Keratinocyte (primary cell): Measurements from ENCODE around the gene ANKMY1. TPM values are rescaled to one million over a fixed set of nuclear protein-coding genes. Genes with fewer than 3 reads are reported as not detected.

Experiments used
- DNase-seq: peaks from one replicate; pipeline ENCODE4 v3.0.0-alpha.2; 2011; ENCODE audit warnings: low read depth, missing footprints, low spot score
- FAIRE-seq: peaks from 2 replicates; lab custom pipeline; 2011; peaks lifted over from hg19 to GRCh38; lab: Jason Lieb, UNC
- H2AFZ ChIP-seq: 2 replicates; pipeline ENCODE4 v1.6.0; 2012; ENCODE audit warnings: low read length, control low read depth, inconsistent platforms; ENCODE audit not compliant: control insufficient read depth
- H3K27ac ChIP-seq: 2 replicates; pipeline ENCODE4 v1.5.1; 2011; ENCODE audit warnings: low read length; ENCODE audit not compliant: control insufficient read depth, insufficient read depth
- H3K27me3 ChIP-seq: 3 replicates; pipeline ENCODE4 v1.6.0; 2011; ENCODE audit warnings: low read length; ENCODE audit not compliant: control insufficient read depth, insufficient read depth; ENCODE audit errors: extremely low read depth
- H3K36me3 ChIP-seq, 2 experiments: 2 replicates in 1 of 2; 3 replicates in 1 of 2; pipeline ENCODE4 v1.5.1; 2011; ENCODE audit warnings: low read length in 2 of 2, mild to moderate bottlenecking in 1 of 2; ENCODE audit not compliant: control insufficient read depth in 2 of 2, insufficient read depth in 2 of 2; ENCODE audit errors: extremely low read depth in 1 of 2
- H3K4me1 ChIP-seq: 3 replicates; pipeline ENCODE4 v1.5.1; 2011; ENCODE audit warnings: low read length; ENCODE audit not compliant: control insufficient read depth, insufficient read depth; ENCODE audit errors: extremely low read depth
- H3K4me2 ChIP-seq: 3 replicates; pipeline ENCODE4 v1.6.0; 2011; ENCODE audit warnings: low read depth, low read length; ENCODE audit not compliant: control insufficient read depth, insufficient read depth; ENCODE audit errors: extremely low read depth
- H3K4me3 ChIP-seq, 3 experiments: fragments of 200-600 bp in 1 of 3; sonication (generic) in 1 of 3; 2 replicates in 2 of 3; 3 replicates in 1 of 3; pipeline ENCODE4 v1.5.1; 2011 to 2016; ENCODE audit warnings: low read length in 3 of 3, mild to moderate bottlenecking in 3 of 3, control low read depth in 2 of 3, inconsistent platforms in 1 of 3, low read depth in 1 of 3, mixed read lengths in 1 of 3, mixed run types in 1 of 3, moderate library complexity in 1 of 3; ENCODE audit not compliant: control insufficient read depth in 2 of 3, insufficient read depth in 2 of 3; ENCODE audit errors: extremely low read depth in 1 of 3
- H3K79me2 ChIP-seq: 2 replicates; pipeline ENCODE4 v1.6.0; 2012; ENCODE audit warnings: low read length; ENCODE audit not compliant: control insufficient read depth, insufficient read depth
- H3K9ac ChIP-seq: 3 replicates; pipeline ENCODE4 v1.6.0; 2011; ENCODE audit warnings: low read length; ENCODE audit not compliant: control insufficient read depth, insufficient read depth; ENCODE audit errors: extremely low read depth
- H3K9me1 ChIP-seq: 3 replicates; pipeline ENCODE4 v1.6.0; 2011; ENCODE audit warnings: low read length; ENCODE audit not compliant: control insufficient read depth, insufficient read depth; ENCODE audit errors: extremely low read depth
- H3K9me3 ChIP-seq: 2 replicates; pipeline ENCODE4 v1.5.1; 2012; ENCODE audit warnings: low read depth, low read length; ENCODE audit not compliant: control insufficient read depth
- H4K20me1 ChIP-seq: 3 replicates; pipeline ENCODE4 v1.6.0; 2011; ENCODE audit warnings: low read length; ENCODE audit not compliant: control insufficient read depth, insufficient read depth; ENCODE audit errors: extremely low read depth
- CTCF ChIP-seq, 3 experiments: IDR thresholded peaks in 1 of 3; conservative IDR thresholded peaks in 1 of 3; optimal IDR thresholded peaks in 1 of 3; 2 replicates in 2 of 3; 3 replicates in 1 of 3; pipeline versions ENCODE3 to v1.5.1; 2011; ENCODE audit warnings: low read length in 3 of 3, mild to moderate bottlenecking in 3 of 3, moderate library complexity in 2 of 3, control low read depth in 1 of 3, inconsistent platforms in 1 of 3; ENCODE audit not compliant: insufficient read depth in 2 of 3; ENCODE audit errors: extremely low read depth in 1 of 3
- EZH2 ChIP-seq: IDR thresholded peaks from one replicate; pipeline ENCODE4 v1.6.1; 2012; ENCODE audit warnings: inconsistent platforms, mild to moderate bottlenecking, low read length, moderate library complexity
- dilution Hi-C: fragments of 300-500 bp; cut with MboI; formaldehyde crosslinking; loops from one replicate; pipeline ENCODE4 v1.7.0; 2020; ENCODE audit warnings: low sequenced_read_pairs; ENCODE audit not compliant: extremely low pct_ligation_motif_present
- polyA plus RNA-seq, 5 experiments: library from polyadenylated mRNA; depleted of rRNA in 3 of 5; stranded (reverse) in 3 of 5; stranded (forward) in 1 of 5; unstranded in 1 of 5; fragments of >200 nt; gene quantifications; 1 replicate in 1 of 5; 2 replicates in 3 of 5; 3 replicates in 1 of 5; pipeline versions ENCODE4 v1.2.1 to v1.2.3, GENCODE V29; 2011 to 2012; ENCODE audit warnings: missing spikeins in 2 of 5, low read depth in 1 of 5, low replicate concordance in 1 of 5

ANKMY1 gene
- polyA plus RNA-seq, 1 donor (not counting 4 experiments of a cell fraction or from before 2014, with no cell fraction given): 3.3 TPM

GRCh38 chr2:240597419-240598181 lies 39.8 kb upstream of the ANKMY1 start:
- no peak overlapping the region for H3K4me3 ChIP-seq
- H3K4me2 ChIP-seq: no peak overlapping the region
- no peak overlapping the region for H3K27ac ChIP-seq
- dilution Hi-C loops: no loop called here
- no peaks in the 10 kb centered on the region for H3K4me1 ChIP-seq
- FAIRE-seq: no peak
- peaks cover 15 to 19% of the 10 kb centered on the region in 2 experiments for H3K36me3 ChIP-seq
- no peak overlapping the region for H3K9ac ChIP-seq
- H3K9me3 ChIP-seq: no peaks in the 10 kb centered on the region
- H3K9me1 ChIP-seq: no peaks in the 10 kb centered on the region
- no peak overlapping the region for H2AFZ ChIP-seq
- no peaks in the 10 kb centered on the region for H3K27me3 ChIP-seq
- TF ChIP-seq EZH2 (no peak), CTCF (optimal IDR thresholded peaks at IDR 0.05 in 1 of 3, IDR thresholded peaks at IDR 0.05 in 1 of 3, conservative IDR thresholded peaks at IDR 0.05 in 1 of 3; ENCODE audit: extremely low read depth in 1 of 3, insufficient read depth in 2 of 3, low read length in 3 of 3) (no peak)
- H4K20me1 ChIP-seq: peaks cover 14% of the 10 kb centered on the region
- no peak for DNase-seq
- H3K79me2 ChIP-seq: peaks cover 2% of the 10 kb centered on the region

GRCh38 chr2:240597054-240597418 lies 39.2 kb upstream of the ANKMY1 start:
- FAIRE-seq: no peak
- no peak overlapping the region for H3K4me3 ChIP-seq
- H2AFZ ChIP-seq: no peak overlapping the region
- no peaks in the 10 kb centered on the region for H3K9me1 ChIP-seq
- H3K36me3 ChIP-seq: peaks cover 13 to 19% of the 10 kb centered on the region in 2 experiments
- peaks cover 14% of the 10 kb centered on the region for H4K20me1 ChIP-seq
- H3K4me1 ChIP-seq: no peaks in the 10 kb centered on the region
- no peaks in the 10 kb centered on the region for H3K9me3 ChIP-seq
- dilution Hi-C loops: no loop called here
- DNase-seq: no peak
- peaks cover 6% of the 10 kb centered on the region for H3K79me2 ChIP-seq
- H3K4me2 ChIP-seq: no peak overlapping the region
- no peaks in the 10 kb centered on the region for H3K27me3 ChIP-seq
- no peak overlapping the region for H3K27ac ChIP-seq
- H3K9ac ChIP-seq: no peak overlapping the region
- TF ChIP-seq EZH2 (no peak), CTCF (optimal IDR thresholded peaks at IDR 0.05 in 1 of 3, IDR thresholded peaks at IDR 0.05 in 1 of 3, conservative IDR thresholded peaks at IDR 0.05 in 1 of 3; ENCODE audit: extremely low read depth in 1 of 3, insufficient read depth in 2 of 3, low read length in 3 of 3) (no peak)
